Activated naive CD8-positive, alpha-beta T cell treated with anti-CD3 and anti-CD28 coated beads, Interleukin-2, amount 50 U/mL, for 24 hours (primary cell): ENCODE measurements around the gene LRRC49.

Source experiments
- ATAC-seq: fragments of 150-1000 bp; cut with Tn5 transposase; one replicate; pipeline ENCODE4 v1.10.0; 2021
- DNase-seq: peaks from one replicate; pipeline ENCODE4 v3.0.0; 2021
- H3K27ac Mint-ChIP-seq: one replicate; pipeline ENCODE4 v1.8.0; 2021; ENCODE audit warnings: mild to moderate bottlenecking, mixed read lengths
- H3K27me3 Mint-ChIP-seq: one replicate; pipeline ENCODE4 v1.8.0; 2021; ENCODE audit warnings: mixed read lengths
- H3K36me3 Mint-ChIP-seq: one replicate; pipeline ENCODE4 v1.8.0; 2021; ENCODE audit warnings: low read depth, mixed read lengths
- H3K4me1 Mint-ChIP-seq: one replicate; pipeline ENCODE4 v1.8.0; 2021; ENCODE audit warnings: mixed read lengths
- H3K4me3 Mint-ChIP-seq: one replicate; pipeline ENCODE4 v1.8.0; 2021; ENCODE audit warnings: mild to moderate bottlenecking, moderate library complexity, mixed read lengths
- H3K9me3 Mint-ChIP-seq: one replicate; pipeline ENCODE4 v1.8.0; 2021; ENCODE audit warnings: mixed read lengths

Gene LRRC49

GRCh38 chr15:71083349-71083748, 190.7 kb downstream of the LRRC49 start:
- DNase-seq (no peak), ATAC-seq (no peak)
- peaks cover 24% of the 10 kb centered on the region for H3K27me3 Mint-ChIP-seq
- no peaks in the 10 kb centered on the region for H3K9me3 Mint-ChIP-seq
- H3K4me1 Mint-ChIP-seq: no peaks in the 10 kb centered on the region
- no peak overlapping the region for H3K27ac Mint-ChIP-seq
- H3K4me3 Mint-ChIP-seq: no peak overlapping the region
- no peaks in the 10 kb centered on the region for H3K36me3 Mint-ChIP-seq

DNA sequence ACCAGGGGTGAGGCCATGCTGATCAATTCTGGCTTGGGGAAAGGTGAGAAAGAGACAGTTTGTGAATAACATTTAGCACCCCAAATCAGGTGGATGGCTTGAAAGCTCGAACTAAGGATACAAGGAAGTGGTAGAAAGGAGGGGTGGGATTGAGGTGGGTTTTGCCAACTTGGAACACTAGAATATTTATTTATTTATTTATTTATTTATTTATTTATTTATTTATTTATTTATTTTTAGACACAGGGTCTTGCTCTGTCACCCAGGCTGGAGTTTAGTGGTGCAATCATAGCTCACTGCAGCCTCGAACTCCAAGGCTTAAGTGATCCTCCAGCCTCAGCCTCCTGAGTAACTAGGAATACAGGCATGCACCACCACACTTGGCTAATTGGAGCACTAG, 191.6 kb downstream of the LRRC49 start:
- no peaks in the 10 kb centered on the region for H3K36me3 Mint-ChIP-seq
- H3K27ac Mint-ChIP-seq: no peak overlapping the region
- no peak for DNase-seq
- H3K27me3 Mint-ChIP-seq: peaks cover 24% of the 10 kb centered on the region
- no peaks in the 10 kb centered on the region for H3K4me1 Mint-ChIP-seq
- H3K4me3 Mint-ChIP-seq: no peak overlapping the region
- no peak for ATAC-seq
- H3K9me3 Mint-ChIP-seq: no peaks in the 10 kb centered on the region

GRCh38 chr15:71085809-71086208, 193.2 kb downstream of the LRRC49 start:
- DNase-seq (no peak), ATAC-seq (no peak)
- H3K4me3 Mint-ChIP-seq: no peak overlapping the region
- no peaks in the 10 kb centered on the region for H3K4me1 Mint-ChIP-seq
- H3K36me3 Mint-ChIP-seq: no peaks in the 10 kb centered on the region
- H3K27ac Mint-ChIP-seq: no peak overlapping the region
- no peaks in the 10 kb centered on the region for H3K9me3 Mint-ChIP-seq
- peaks cover 25% of the 10 kb centered on the region for H3K27me3 Mint-ChIP-seq

GRCh38 chr15:71088155-71088554, 195.5 kb downstream of the LRRC49 start:
- H3K4me1 Mint-ChIP-seq: no peaks in the 10 kb centered on the region
- no peaks in the 10 kb centered on the region for H3K36me3 Mint-ChIP-seq
- DNase-seq (no peak), ATAC-seq (no peak)
- no peak overlapping the region for H3K4me3 Mint-ChIP-seq
- H3K27ac Mint-ChIP-seq: no peak overlapping the region
- no peaks in the 10 kb centered on the region for H3K9me3 Mint-ChIP-seq
- peaks cover 11% of the 10 kb centered on the region for H3K27me3 Mint-ChIP-seq

DNA sequence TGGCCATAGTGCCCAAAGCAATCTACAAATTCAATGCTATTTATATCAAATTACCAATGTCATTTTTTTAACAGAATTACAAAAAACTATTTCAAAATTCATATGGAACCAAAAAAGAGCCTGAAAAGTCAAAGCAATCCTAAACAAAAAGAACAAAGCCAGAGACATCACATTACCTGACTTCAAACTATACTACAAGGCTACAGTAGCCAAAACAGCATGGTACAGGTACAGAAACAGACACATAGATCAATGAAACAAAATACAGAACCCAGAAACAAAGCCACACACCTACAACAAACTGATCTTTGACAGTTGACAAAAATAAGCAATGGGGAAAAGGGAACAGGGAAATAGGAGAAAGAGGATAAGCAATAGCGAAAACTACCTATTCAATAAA, 196.1 kb downstream of the LRRC49 start:
- H3K27ac Mint-ChIP-seq: no peak overlapping the region
- ATAC-seq: no peak
- H3K4me1 Mint-ChIP-seq: no peaks in the 10 kb centered on the region
- H3K4me3 Mint-ChIP-seq: no peak overlapping the region
- DNase-seq: no peak
- H3K36me3 Mint-ChIP-seq: no peaks in the 10 kb centered on the region
- peaks cover 13% of the 10 kb centered on the region for H3K27me3 Mint-ChIP-seq
- H3K9me3 Mint-ChIP-seq: no peaks in the 10 kb centered on the region

DNA sequence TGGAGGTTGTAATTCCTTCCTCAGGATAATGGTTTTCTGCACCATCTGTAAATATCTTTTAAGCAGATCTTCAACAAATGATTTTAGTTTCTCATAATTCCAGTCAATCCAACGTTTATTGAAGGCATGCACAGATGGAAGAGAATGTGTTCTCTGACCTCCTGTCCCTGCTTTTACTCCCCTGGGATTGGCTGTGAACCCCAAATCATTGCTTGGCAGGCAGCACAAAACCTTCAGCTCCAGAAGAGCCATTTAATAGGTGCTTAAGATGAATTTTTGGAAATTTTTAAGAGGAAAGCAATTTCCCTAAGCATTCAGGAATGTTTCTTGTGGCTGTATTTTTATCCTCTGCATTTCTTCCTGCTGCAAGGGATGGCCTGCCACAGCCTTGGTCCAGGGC, 197.2 kb downstream of the LRRC49 start:
- no peaks in the 10 kb centered on the region for H3K36me3 Mint-ChIP-seq
- no peaks in the 10 kb centered on the region for H3K4me1 Mint-ChIP-seq
- no peak for ATAC-seq
- H3K9me3 Mint-ChIP-seq: no peaks in the 10 kb centered on the region
- DNase-seq: no peak
- peaks cover 12% of the 10 kb centered on the region for H3K27me3 Mint-ChIP-seq
- no peak overlapping the region for H3K4me3 Mint-ChIP-seq
- no peak overlapping the region for H3K27ac Mint-ChIP-seq

GRCh38 chr15:71091601-71092000, 199.0 kb downstream of the LRRC49 start:
- H3K27me3 Mint-ChIP-seq: peaks cover 8% of the 10 kb centered on the region
- ATAC-seq: no peak
- no peak for DNase-seq
- H3K9me3 Mint-ChIP-seq: no peaks in the 10 kb centered on the region
- H3K27ac Mint-ChIP-seq: no peak overlapping the region
- no peaks in the 10 kb centered on the region for H3K4me1 Mint-ChIP-seq
- H3K4me3 Mint-ChIP-seq: no peak overlapping the region
- H3K36me3 Mint-ChIP-seq: no peaks in the 10 kb centered on the region

GRCh38 chr15:71092056-71092600, 199.5 kb downstream of the LRRC49 start:
- H3K4me3 Mint-ChIP-seq: no peak overlapping the region

GRCh38 chr15:71093054-71094024, 200.7 kb downstream of the LRRC49 start:
- DNase-seq: no peak

More at GRCh38 chr15:71092056-71092600, 199.5 kb downstream of the LRRC49 start:
- H3K27ac Mint-ChIP-seq: no peak overlapping the region
- ATAC-seq (no peak), DNase-seq (no peak)
- no peaks in the 10 kb centered on the region for H3K4me1 Mint-ChIP-seq
- peaks cover 8% of the 10 kb centered on the region for H3K27me3 Mint-ChIP-seq
- no peaks in the 10 kb centered on the region for H3K9me3 Mint-ChIP-seq
- no peaks in the 10 kb centered on the region for H3K36me3 Mint-ChIP-seq

GRCh38 chr15:71094137-71094536, 201.5 kb downstream of the LRRC49 start:
- Mint-ChIP-seq H3K27me3 (peaks cover 10% of the 10 kb centered on the region), H3K27ac (no peak overlapping the region), H3K4me1 (no peaks in the 10 kb centered on the region), H3K36me3 (no peaks in the 10 kb centered on the region), H3K4me3 (no peak overlapping the region), H3K9me3 (no peaks in the 10 kb centered on the region)
- ATAC-seq: no peak
- DNase-seq: no peak

More at GRCh38 chr15:71093054-71094024, 200.7 kb downstream of the LRRC49 start:
- Mint-ChIP-seq H3K27ac (no peak overlapping the region), H3K36me3 (no peaks in the 10 kb centered on the region), H3K4me3 (no peak overlapping the region), H3K27me3 (peaks cover 10% of the 10 kb centered on the region), H3K4me1 (no peaks in the 10 kb centered on the region), H3K9me3 (no peaks in the 10 kb centered on the region)
- no peak for ATAC-seq

GRCh38 chr15:71096676-71097075, 204.1 kb downstream of the LRRC49 start:
- no peak overlapping the region for H3K27ac Mint-ChIP-seq
- no peak overlapping the region for H3K4me3 Mint-ChIP-seq
- DNase-seq (no peak), ATAC-seq (no peak)
- H3K4me1 Mint-ChIP-seq: no peaks in the 10 kb centered on the region
- no peaks in the 10 kb centered on the region for H3K36me3 Mint-ChIP-seq
- H3K9me3 Mint-ChIP-seq: no peaks in the 10 kb centered on the region
- peaks cover 7% of the 10 kb centered on the region for H3K27me3 Mint-ChIP-seq

GRCh38 chr15:71097890-71098289, 205.3 kb downstream of the LRRC49 start:
- peaks cover 7% of the 10 kb centered on the region for H3K27me3 Mint-ChIP-seq
- H3K9me3 Mint-ChIP-seq: no peaks in the 10 kb centered on the region
- ATAC-seq (no peak), DNase-seq (no peak)
- H3K27ac Mint-ChIP-seq: no peak overlapping the region
- H3K4me1 Mint-ChIP-seq: no peaks in the 10 kb centered on the region
- H3K36me3 Mint-ChIP-seq: no peaks in the 10 kb centered on the region
- no peak overlapping the region for H3K4me3 Mint-ChIP-seq

DNA sequence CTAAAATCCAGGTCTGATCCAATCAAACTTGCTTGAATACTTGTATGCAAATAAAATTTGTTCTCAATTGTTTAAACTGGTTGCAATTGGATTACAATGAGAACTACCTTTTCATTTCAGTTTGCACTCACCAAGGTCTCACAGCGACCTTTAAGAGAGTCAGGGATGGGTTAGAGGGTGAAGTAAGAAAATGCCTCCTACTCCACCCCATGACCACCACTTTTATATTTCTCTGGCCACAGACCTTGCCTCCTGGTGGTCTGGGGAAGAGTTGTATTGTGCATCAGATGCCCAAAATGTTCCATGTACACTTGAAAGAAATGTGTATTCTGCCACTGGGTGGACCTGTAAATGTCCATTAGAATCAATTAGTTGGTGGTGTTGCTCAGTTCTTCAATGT, 206.3 kb downstream of the LRRC49 start:
- H3K27me3 Mint-ChIP-seq: peaks cover 4% of the 10 kb centered on the region
- H3K9me3 Mint-ChIP-seq: no peaks in the 10 kb centered on the region
- DNase-seq: no peak
- H3K27ac Mint-ChIP-seq: no peak overlapping the region
- no peaks in the 10 kb centered on the region for H3K36me3 Mint-ChIP-seq
- ATAC-seq: no peak
- H3K4me3 Mint-ChIP-seq: no peak overlapping the region
- H3K4me1 Mint-ChIP-seq: no peaks in the 10 kb centered on the region
